GM20000 (cell line): ENCODE results near the gene PLEK.
"Not testable (repeated sequence)": the region's sequence is repeated elsewhere in the genome, so short reads cannot be mapped to it uniquely, and the experiment has no call there.

Experiments
- DNase-seq: peaks from one replicate; pipeline ENCODE4 v3.0.0; 2012; ENCODE audit warnings: low spot score
- CTCF ChIP-seq: IDR thresholded peaks from 2 replicates; pipeline ENCODE4 v1.5.1; 2012; ENCODE audit warnings: mild to moderate bottlenecking, control low read depth; ENCODE audit errors: extremely low read depth, missing control alignments

Gene PLEK

GRCh38 chr2:68341062-68341329, 24.1 kb upstream of the PLEK start:
- TF ChIP-seq CTCF = no peak
- no peak for DNase-seq

DNA sequence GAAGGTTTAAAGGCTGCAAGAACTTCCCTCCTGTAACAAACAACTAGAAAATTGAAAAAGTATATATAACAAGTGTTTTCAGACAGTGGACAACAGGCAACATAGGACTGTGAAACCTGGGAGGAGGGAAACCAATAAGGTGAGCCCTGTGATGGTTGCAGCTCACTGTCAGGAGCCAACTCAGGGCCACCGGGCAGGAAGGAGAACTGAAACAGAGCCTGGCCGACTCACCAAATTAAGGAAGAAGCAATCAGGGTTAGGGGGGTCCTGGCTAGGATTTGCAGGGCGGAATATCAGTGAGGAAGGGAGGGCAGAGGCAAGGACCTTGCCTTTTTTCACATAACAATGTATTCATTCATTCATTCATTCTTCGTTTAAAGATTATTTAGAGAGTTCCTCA, 23.5 kb upstream of the PLEK start:
- TF ChIP-seq CTCF = no peak
- DNase-seq = no peak

DNA sequence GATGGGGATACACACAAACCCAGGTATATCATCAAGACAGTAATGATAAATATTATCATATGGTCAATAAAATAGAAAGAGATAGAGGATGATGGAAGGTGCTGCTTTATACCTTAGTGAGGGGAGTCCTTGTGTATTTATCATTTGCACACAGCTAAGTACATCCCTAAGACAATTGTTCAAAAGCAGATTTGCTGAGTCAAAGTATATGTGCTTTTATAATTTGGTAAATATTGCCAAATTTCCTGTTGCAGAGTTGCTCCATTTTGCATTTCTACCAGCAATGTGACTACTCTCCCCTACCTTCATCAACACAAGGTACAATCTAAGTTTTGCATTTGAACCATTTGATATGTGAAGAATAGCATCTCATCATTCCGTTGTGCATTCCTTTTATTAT, 22.6 kb upstream of the PLEK start:
- no peak for TF ChIP-seq CTCF
- no peak for DNase-seq

DNA sequence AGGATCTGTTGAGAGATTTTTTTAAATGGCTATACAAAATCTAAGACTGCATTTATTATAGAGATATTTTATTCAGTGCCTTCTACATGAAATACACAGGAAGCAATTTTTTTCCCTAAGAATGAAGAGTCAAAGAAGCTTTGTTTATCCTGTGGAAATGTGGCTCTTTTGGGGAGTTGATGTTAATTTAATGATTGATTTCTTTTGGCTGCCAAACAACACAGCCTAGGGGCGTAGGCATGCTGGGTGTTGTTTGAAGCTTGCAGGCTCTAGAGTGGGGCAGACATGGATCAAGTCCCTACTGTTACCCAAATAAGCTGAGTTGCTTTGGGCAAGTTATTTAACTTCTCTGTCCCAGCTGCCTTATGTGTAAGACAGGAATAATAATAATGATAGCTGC, 21.1 kb upstream of the PLEK start:
- TF ChIP-seq CTCF = no peak

DNA sequence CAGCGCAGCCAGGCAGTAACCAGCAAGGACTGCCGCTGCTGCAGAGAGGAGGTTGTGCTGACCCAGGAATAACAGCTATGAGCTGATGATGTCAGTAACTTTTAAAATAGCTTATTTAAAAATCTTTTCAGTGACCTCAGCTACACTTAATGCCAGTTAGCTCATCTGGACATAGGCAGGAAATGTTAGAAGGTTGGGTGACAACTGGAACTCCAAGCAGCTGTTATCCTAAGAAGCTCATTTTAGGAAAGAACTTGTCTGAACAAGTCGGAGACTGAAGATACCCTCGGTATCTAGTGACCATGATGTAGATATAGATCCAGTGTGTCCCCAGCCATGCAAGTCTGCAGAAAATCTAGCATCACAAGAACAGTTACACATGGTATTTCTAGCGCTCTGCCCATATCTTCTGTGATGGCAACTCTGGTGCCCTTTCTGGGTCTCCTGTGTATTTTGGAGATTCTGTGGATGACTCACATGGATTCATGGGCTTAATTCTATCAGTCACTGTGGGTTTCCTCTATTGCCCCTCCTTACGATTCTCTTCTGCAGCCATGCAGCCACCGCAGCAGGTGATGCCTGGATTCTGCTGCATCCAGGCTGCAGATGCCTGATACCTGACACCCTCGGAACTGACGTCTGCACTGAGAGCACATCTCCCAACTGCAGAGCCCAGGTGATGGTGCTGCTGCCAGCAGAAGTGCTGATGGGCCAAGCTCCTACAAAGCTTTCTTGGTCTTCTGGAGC, 19.8 kb upstream of the PLEK start:
- no peak for TF ChIP-seq CTCF
- DNase-seq = no peak

More for the DNA sequence above, 21.1 kb upstream of the PLEK start:
- no peak for DNase-seq

GRCh38 chr2:68349091-68349490, 16.0 kb upstream of the PLEK start:
- not testable (repeated sequence) for DNase-seq

DNA sequence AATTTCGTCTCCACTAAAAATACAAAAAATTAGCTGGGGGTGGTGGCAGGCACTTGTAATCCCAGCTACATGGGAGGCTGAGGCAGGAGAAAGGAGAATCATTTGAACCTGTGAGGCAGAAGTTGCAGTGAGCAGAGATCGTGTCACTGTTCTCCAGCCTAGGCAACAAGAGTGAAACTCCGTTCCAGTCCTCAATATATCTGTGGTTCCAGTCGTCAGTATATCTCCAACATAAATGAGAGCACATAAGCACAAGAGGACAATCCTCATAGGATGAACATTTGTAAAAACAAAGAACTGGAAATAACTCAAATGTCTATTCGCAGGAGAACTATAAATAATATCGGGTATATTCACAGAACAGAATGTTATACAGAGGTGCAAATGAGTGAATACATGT, 13.1 kb upstream of the PLEK start:
- no peak for TF ChIP-seq CTCF

GRCh38 chr2:68352651-68353391, 12.3 kb upstream of the PLEK start:
- TF ChIP-seq CTCF = no peak
- no peak for DNase-seq

More for the DNA sequence above, 13.1 kb upstream of the PLEK start:
- DNase-seq = no peak
